ENCODE measurements around the gene SYK. TPM values are rescaled to one million over a fixed set of nuclear protein-coding genes. Genes with fewer than 3 reads are reported as not detected.
"Not testable (repeated sequence)": the region's sequence is repeated elsewhere in the genome, so short reads cannot be mapped to it uniquely, and the experiment has no call there.

SYK gene
- polyA plus RNA-seq, 1 donor = 2.5 TPM

DNA sequence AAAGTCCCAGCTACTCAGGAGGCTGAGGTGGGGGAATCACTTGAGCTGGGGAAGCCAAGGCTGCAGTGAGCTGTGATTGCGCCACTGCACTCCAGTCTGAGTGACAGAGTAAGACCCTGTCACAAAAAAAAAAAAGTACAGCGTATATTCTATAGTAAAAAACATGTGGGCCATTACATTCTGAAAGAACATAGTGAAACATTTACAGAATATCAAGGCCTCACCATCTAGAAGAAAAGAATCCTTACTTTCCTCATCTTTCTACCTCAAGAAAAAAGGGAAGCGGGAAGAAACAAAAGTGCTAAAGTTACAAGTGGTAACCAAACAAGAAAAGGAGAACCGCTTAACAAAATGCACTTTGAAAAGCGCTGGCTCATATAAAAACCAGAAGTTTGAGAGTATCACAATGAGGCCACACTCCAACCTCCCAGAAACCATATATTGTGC lies 5.7 kb upstream of the SYK start:
- DNase-seq (ENCODE audit: low read depth) = no peak

DNA sequence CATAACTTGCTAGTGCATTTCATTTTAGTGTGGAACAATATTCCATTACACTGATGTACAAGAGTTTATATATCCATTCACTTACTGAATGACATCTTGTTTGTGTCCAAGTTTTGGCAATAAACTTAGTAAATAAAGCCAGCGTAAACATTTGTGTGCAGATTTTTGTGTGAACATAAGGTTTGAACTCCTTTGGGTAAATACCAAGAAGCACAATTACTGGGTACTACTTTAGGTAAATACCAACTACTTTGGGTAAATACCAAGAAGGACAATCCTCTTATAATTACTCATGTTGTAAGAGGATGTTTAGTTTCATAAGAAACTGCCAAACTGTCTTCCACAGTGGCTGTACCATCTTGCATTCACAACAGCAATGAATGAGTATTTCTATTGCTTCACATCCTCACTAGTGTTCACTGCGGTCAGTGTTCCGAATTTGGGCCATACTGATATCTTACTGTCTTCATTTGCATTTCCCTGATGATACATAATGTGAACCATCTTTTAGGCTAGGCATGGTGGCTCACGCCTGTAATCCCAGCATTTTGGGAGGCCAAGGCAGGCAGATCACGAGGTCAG lies 2.3 kb upstream of the SYK start:
- no peak for DNase-seq (ENCODE audit: low read depth)

DNA sequence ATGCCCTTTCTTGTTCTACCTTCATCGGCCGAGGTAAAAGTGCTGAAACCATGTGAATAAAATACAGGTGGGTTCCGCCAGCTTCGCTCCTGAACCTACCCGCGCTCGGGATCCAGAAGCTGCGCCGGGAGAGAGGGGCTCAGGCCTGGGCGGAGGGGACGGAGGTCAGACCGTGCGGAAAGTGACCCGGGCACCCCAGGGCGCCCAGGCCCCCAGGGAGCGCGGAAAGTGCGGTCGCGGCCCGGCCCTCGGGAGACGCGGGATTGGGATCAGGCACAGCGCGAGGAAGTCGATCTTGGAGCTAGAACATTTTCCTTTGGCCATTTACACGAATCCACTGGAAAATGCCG lies 329 bp downstream of the SYK start:
- DNase-seq (ENCODE audit: low read depth) = no peak

DNA sequence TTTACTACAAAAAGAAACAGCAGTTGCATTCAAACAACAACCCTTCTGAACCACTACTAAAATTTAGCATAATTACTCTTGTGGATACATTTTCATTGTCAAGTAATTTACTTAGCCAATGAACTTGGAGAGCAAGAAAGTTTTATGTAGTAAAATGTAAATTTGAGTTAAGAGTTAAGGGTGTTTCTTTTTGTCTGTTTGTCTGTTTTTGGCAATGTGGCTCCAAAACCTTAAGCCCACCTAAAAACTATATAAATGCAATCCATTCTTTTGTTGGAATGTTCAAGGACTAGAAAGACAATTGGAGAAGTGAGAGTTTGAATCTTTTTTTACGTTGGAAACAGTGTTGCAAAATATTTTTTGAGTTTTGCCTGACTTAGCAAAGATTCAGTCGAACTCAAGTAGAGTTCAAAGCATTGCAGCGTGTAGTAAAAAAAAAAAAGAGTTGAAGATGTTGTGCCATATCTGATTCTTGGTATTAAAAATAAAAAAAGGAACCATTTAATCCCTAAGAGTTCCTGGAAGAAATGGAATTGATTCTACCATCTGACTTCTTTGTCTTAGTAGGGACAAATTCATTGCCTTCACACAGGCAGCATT lies 867 bp downstream of the SYK start:
- no peak for DNase-seq (ENCODE audit: low read depth)

DNA sequence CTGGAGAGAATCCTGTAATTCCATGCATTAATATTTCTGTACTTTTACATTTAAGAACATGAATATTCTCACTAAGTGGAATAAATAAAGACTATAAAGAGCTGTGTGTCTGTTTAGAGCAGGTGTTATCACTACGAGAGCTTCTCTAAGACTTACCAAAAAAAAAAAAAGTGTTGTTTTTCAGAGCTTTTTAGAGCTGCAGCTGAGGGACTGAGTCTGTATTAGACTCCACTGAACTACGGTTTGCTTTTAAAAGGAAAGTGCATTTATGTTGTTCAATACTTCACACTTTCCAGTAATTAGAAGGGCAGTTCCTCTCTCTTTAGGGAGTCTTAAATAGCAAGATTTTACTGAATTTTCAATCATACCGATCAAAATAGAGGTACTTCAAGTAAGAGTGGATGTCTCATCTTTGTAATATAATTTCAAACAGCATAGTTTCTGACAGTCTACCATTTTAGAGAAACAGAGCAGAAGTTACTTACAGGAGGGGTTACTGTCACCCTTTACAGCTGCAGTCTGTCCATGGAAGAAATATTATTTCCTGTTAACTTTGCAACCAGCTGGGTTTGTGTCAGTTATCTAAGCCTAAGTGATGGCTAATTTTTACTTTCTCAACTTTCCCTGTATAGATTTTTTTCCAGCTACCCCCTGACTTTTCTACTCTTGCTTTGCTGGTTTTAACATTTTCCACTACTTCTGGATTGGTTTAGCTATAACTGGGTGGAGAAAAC lies 2.4 kb downstream of the SYK start:
- DNase-seq (ENCODE audit: low read depth) = no peak

DNA sequence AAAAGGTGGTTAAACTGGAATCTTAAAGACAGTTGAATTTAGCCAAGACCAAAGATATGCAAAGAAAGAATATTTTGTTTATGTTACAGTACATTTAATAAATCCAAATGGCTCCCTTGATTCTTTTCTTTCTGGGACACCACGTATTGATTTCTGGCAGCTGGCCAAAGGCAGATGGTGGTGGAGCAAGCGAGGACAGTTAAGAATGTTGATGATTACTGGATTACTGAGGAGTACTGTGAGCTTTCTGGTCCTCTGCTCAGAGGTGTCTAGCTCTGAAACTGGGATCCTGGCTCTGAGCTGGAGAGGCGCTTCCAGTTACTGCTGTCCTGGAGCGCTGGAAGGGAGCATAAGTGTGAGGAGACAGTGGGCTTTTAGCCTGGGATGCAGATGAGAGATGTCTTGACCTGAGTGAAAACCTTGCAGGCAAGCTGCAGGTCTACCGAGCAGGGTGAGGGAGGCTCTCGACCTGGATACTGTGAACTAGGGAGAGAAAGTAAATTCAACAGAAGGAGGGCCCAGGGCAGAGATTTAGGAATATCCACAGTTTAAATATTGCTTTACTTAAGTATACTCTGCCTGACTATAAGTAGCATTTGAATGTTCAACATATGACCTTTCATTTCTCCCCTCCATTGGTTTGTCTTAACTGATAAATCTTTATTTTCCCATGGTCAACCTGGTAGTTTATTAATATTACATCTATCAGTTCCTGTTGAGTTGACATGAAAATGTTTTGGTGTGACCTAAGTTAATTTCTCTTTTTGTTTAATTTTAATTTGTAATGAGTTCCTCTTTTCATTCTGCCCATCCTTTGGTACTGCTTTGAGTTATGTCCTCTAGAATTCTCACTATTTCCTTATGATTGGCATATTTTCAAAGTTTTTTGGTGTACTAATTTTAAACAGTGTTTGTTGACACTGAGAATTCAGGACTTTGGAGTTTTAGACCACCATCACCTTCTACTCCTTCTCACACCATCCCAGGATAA lies 3.7 kb downstream of the SYK start:
- no peak for DNase-seq (ENCODE audit: low read depth)

DNA sequence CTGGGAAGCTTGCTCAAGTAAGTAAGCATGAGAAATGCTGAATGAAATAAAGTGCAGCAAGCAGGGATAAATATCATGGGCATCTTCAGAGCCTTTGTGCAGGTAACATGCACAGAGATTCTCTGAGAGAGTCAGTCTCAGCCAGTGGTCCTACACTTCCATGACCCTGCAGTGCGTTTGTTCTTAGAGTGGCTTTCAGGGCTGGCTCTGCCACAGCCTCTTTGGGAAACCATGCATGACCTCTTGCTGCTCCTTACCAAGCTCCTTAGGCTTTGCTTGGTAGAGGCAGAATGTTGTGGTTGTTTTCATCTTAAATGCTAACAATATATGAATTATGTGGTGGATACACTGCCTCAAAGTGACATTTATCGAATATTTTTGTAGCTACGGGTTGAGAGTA lies 5.4 kb downstream of the SYK start:
- DNase-seq (ENCODE audit: low read depth) = no peak

DNA sequence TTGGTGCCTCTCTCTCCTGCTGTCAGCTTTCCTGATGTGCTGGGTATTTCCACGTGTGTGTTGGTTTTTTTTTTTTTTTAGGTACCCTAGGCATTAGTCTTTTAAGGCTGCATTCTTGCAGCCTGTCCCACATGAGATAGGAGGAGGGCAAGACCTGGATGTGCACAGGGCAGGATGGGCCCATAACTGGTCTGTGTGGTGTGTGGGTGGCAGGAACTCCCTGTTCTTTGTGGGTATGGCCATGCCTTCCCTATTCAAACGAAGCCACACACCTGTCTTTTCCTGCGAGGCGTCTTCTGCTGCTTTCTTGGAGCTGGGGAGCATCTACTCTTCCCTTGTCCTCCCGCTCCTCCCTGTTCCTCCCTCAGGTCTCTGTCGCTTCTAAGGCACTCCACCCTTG lies 6.8 kb downstream of the SYK start:
- no peak for DNase-seq (ENCODE audit: low read depth)

DNA sequence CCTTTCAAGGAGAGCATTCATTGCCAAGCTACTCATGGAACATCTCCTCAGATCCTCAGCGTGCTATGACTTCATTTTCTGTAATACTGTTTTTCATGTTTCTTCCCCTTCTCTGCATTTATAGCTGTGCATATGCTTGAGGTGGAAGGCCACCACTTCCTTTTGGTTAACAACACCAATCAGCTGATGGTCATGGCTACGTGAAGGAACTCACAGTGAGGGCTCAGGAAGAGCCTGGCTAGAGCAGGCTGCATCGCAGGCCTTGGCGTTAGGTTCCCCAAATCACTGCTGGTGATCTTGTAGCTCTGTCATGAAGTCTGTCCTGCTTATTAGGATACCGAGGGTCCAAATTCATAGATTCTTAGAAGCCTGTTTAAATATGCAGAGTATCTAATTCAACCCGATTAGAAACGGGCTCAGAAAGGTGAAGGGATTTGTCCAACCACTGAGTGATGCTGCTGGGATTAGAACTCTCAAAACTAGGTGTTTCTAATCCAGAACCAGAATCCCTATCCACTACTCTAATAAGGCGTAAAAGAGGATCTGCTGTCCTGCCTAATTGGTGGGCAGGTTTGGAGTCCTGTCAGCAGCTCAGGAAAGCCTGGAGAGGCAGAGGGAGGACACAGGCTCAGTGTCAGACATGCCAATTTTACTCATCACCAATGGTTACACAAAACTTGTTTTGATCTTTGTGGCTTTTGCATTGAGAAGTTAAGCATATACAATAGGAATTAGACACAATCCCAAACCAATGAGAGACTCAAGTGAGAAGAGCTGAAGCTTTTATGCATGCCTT lies 7.5 kb downstream of the SYK start:
- no peak for DNase-seq (ENCODE audit: low read depth)

DNA sequence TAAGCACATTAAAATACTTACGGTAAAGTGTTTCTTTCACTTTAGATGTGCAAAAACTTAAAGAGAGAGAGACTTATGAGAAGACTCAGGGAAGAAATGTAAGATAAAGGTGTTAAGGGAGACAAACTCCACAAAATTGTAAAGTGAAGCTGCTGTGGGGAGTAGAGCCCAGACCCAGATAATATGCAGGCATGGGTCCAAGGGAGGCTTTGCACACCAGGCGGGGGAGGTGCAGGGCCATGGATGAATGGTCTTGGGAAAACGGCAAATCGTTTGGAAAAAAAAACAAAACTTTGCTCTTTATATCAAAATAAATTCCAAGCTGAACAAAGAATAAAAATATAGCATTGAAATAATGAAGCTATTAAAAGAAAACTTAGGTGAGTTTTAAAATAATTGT lies 9.1 kb downstream of the SYK start:
- no peak for DNase-seq (ENCODE audit: low read depth)

DNA sequence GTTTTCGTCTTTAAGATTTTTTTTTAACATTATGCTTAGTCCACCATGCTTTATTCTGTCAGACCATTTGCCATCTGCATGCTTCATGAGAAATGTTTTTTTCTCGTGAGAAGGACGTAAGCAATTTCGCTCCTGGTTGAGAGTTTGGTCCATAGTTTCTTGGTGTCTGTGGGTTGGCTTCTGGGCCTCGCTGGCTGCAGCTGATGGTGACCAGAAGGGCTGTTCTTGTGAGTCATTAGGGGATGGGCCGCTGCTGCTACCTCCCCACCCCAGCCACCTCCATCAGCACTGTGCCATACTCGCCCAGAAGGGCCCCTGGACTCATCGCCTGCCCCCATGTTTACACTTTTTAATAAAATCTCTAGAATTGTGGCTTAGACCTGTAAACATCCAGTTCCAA lies 11.4 kb downstream of the SYK start:
- no peak for DNase-seq (ENCODE audit: low read depth)

DNA sequence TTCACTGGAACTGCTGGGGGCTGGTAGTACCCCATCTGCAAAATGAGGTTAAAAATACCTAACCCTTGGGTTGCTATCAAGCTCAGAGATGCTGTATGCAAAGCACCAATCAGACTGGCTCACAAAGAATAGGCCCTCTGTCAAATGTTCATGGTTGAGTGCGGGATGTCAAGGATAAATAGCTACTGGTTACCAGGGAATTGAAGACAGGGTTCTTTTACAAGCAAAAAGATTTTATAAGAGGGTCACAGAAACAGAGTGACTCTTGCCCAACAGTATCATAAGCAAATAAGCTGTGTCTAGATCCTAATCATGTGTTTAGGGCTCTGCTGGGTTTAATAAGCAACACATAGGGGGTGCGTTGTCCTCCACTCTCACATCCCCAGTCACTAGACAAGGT lies 11.9 kb downstream of the SYK start:
- DNase-seq (ENCODE audit: low read depth) = no peak

DNA sequence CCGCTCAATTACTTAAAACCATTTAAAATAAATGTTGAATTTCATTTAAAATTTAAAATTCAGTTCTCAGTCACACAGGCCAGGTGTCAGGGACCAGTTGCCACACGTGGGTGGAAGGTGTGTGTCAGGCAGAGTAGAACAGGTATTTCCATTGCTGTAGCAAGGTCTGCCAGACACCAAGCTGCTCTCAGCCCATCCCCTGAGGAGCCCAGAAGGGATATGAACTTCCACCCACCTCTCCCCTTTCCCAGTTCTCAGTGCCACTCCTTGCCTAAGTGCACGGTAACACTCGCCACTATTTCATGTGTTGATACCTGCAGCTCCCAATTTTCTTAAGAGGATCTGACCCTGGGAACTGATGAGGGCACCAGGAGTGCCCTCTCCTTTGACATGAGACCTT lies 12.7 kb downstream of the SYK start:
- DNase-seq (ENCODE audit: low read depth) = no peak

DNA sequence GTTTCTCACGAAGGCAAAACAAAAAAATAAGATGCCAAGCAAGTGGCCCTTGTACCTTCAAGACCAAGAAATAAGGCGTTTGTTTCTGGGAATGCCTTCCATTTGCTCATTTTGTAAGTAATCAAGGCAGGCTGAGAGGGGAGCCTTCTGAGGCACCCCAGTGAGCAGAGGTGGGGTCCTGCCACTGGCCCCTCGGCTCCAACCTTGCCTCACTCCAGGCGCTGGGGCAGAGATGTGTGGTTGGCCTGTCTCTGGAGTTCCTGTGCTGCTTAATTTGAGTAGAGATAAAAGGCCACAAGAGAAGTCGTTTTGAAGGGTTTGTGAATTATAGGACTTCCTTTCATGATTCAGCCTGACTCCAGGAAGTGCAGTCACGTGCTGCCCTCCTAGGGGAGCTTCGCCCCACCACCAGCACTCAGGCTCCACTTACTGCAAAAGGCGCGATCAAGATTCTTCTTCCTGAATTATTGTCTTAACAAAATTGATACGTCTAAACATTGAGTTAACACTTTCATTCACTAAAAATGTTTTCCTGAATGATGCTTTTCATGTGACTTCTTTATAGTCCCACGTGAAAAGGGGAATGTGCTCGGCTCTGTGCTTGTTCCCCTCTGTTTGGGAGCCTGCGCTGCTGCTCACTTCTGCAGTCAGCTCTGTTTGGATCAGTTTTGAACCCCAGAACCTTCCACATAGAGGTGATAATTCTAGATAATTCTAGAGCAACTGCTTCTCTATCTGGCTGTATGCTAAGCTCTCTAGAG lies 13.7 kb downstream of the SYK start:
- DNase-seq (ENCODE audit: low read depth) = no peak

DNA sequence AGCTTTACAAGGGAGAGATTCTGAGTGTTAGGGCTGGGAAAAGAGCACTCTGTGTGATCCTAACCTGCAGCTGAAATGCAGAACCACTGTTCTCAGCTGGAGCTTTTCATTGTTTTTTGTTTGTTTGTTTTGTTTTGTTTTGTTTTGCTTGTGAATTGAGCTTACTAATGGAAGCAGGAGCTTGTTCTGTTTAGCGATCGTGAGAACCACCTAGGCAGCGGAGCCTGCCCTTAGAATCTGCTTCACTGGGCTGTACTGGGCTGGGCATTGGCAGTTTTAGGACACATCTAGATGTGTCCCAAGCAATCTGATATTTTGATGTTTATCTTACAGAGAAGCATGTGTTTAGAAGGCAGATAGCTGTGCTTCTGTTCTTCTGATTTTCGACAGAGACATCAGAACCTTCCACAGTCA lies 14.3 kb downstream of the SYK start:
- DNase-seq (ENCODE audit: low read depth) = no peak

DNA sequence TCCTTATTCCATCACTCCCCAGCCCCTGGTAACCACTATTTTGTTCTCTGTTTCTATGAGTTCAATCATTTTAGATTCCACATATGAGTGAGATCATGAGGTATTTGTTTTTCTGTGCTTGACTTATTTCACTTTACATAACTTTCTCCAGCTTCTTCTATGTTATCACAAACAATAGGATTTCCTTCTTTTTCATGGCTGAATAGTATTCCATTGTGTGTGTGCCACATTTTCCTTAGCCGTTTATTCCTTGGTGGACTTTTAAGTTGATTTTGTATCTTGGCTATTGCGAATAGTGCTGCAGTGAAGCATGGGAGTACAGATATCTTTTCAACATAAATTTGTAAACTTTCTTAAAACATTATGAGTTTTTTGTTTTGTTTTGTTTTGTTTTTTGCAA lies 15.1 kb downstream of the SYK start:
- no peak for DNase-seq (ENCODE audit: low read depth)

DNA sequence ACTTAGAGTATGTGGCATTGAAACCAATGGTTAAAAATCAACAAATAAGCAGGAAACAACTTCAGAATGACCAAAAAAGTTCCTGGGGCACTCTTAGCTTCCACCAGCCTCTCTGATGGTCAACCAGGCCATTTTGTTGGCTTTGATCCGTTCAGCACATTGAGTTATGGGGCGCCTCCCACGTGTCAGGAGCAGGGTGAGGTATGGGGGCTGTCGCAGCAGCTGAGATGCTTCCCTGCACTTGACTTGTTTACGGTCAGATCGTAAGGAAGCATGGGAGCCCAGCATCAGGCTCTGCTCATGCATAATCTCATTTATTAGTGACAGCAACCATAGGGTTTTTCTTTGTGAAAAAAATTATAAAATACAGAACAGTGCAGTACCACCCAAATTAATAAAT lies 16.7 kb downstream of the SYK start:
- no peak for DNase-seq (ENCODE audit: low read depth)

DNA sequence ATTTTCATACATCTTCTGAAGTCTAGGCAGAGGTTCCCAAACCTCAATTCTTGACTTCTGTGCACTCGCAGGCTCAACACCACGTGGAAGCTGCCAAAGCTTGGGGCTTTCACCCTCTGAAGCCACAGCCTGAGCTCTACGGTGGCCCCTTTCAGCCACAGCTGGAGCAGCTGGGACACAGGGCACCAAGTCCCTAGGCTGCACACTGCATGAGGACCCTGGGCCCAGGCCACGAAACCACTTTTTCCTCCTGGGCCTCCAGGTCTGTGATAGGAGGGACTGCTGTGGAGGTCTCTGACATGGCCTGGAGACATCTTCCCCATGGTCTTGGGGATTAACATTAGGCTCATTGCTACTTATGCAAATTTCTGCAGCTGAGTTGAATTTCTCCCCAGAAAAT lies 18.8 kb downstream of the SYK start:
- not testable (repeated sequence) for DNase-seq (ENCODE audit: low read depth)

DNA sequence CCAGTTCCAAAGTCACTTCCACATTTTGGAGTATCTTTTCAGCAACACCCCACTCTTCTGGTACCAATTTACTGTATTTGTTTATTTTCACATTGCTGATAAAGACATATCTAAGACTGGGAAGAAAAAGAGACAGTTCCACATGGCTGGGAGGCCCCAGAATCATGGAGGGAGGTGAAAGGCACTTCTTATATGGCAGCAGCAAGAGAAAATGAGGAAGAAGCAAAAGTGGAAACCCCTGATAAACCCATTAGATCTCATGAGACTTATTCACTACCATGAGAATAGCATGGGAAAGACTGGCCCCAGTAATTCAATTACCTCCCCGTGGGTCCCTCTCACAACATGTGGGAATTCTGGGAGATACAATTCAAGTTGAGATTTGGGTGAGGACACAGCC lies 19.6 kb downstream of the SYK start:
- DNase-seq (ENCODE audit: low read depth) = not testable (repeated sequence)

DNA sequence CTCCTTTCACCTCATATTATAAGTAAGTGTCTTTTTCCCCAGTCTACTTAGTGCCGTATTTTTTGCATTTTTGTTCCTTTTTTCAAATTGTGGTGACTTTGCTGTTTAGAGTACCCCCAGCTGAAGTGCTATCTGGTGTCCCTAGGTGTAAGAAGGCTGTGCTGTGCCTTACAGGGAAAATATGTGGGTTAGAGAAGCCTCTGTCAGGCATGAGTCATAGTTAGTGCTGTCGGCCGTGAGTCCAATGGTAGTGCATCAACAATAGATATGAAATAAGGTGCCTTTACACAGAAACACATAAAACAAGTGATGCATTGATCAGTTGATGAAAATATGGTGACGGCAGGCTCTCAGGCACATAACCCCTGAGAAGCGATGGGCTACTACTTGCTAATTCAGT lies 20.1 kb downstream of the SYK start:
- no peak for DNase-seq (ENCODE audit: low read depth)

DNA sequence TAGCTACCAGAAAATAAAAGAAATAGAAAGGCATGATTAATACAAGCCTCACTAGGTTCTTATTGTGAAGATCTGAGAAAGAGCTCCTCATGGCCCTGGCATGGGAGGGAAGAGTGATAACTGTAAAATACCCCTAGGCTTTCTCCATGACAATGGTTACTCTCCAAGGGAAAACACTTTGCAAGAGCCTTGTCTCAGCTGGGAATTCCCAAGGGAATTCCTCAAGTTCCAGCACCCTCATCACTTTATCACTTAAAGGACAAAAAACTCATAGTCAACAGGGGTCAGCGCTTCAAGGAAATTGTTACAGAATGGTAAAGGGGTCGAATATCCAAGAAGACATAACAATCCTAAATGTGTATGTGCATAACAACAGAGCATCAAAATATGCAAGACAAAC lies 21.2 kb downstream of the SYK start:
- DNase-seq (ENCODE audit: low read depth) = no peak

Data from forelimb muscle (tissue), 1 donor.